ACHN (cell line): Measurements from ENCODE around the gene TMEM182.

Experiments
- DNase-seq: peaks from one replicate; pipeline ENCODE4 v3.0.0-alpha.2; 2015
- in situ Hi-C: cut with HindIII; loops from 2 replicates; pipeline ENCODE4 v1.10.0; 2017; ENCODE audit warnings: low sequenced_read_pairs, low pct_ligation_motif_present, low pct_unique_long_range_greater_than_20kb

The TMEM182 gene

GRCh38 chr2:102839668-102840388 is 78.0 kb downstream of the TMEM182 start:
- in situ Hi-C loops = no loop called here

GRCh38 chr2:102841107-102841840 is 79.4 kb downstream of the TMEM182 start:
- in situ Hi-C loops = no loop called here
- peak; percentile 62 for DNase-seq

More at GRCh38 chr2:102839668-102840388, 78.0 kb downstream of the TMEM182 start:
- peak; percentile 61 for DNase-seq

GRCh38 chr2:102843764-102844443 is 82.1 kb downstream of the TMEM182 start:
- no peak for DNase-seq
- in situ Hi-C loops = no loop called here

GRCh38 chr2:102844911-102845310 is 83.1 kb downstream of the TMEM182 start:
- DNase-seq = no peak
- in situ Hi-C loops = no loop called here

DNA sequence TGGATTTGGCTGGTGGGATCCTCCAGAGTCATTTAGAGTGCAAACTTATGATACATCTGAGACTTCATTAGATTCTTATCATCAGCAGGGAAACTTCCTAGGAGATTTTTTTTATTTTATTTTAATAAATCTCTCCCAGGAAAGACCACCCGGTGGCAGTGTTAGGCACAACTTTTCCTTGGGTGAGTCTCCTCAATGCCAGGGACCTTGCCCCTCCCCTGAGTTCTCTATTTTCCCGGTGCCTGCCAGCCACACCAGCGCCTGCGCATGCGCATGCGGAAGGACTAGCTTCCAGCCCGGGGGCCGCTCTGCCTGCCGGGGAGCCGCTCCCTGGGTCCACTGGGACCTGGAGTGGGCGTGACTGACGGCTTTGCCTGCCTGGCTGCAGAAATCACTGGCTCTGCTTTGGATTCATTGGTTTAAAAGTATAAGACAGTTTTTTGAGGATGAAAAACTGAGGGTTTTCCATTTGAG is 86.6 kb downstream of the TMEM182 start:
- peak; percentile 94 for DNase-seq
- in situ Hi-C loops = no loop called here

- no peak for DNase-seq
- in situ Hi-C loops = no loop called here
Measured at GRCh38 chr2:102850888-102851287, 89.1 kb downstream of the TMEM182 start.

GRCh38 chr2:102852867-102853266 is 91.0 kb downstream of the TMEM182 start:
- DNase-seq = no peak
- in situ Hi-C loops = no loop called here
